H9 (cell line): Measurements from ENCODE around the gene KLK6. TPM values are rescaled to one million over a fixed set of nuclear protein-coding genes. Genes with fewer than 3 reads are reported as not detected.

ENCODE experiments used
- DNase-seq: peaks from one replicate; pipeline ENCODE4 v3.0.0-alpha.2; 2017
- H2AFZ ChIP-seq: one replicate; pipeline ENCODE4 v1.6.1; 2013; ENCODE audit warnings: mild to moderate bottlenecking, low read length, control low read depth, moderate library complexity
- H2AK5ac ChIP-seq: 2 replicates; pipeline ENCODE4 v1.6.1; 2013; ENCODE audit warnings: low read length, control low read depth, mixed read lengths; ENCODE audit not compliant: insufficient read length
- H2BK120ac ChIP-seq: one replicate; pipeline ENCODE4 v1.6.1; 2013; ENCODE audit warnings: low read depth, mild to moderate bottlenecking, low read length, control low read depth, inconsistent platforms; ENCODE audit not compliant: poor library complexity, severe bottlenecking
- H2BK12ac ChIP-seq: 2 replicates; pipeline ENCODE4 v1.6.1; 2013; ENCODE audit warnings: low read length, control low read depth, mixed read lengths, low read depth; ENCODE audit not compliant: insufficient read length
- H2BK15ac ChIP-seq: 2 replicates; pipeline ENCODE4 v1.6.1; 2013; ENCODE audit warnings: low read depth, low read length, control low read depth
- H2BK20ac ChIP-seq: one replicate; pipeline ENCODE4 v1.6.1; 2013; ENCODE audit warnings: low read depth, mild to moderate bottlenecking, low read length, control low read depth, inconsistent platforms; ENCODE audit not compliant: poor library complexity, severe bottlenecking
- H2BK5ac ChIP-seq: 2 replicates; pipeline ENCODE4 v1.6.1; 2013; ENCODE audit warnings: low read length, control low read depth, mixed read lengths; ENCODE audit not compliant: insufficient read length
- H3K14ac ChIP-seq: 2 replicates; pipeline ENCODE4 v1.6.1; 2013; ENCODE audit warnings: low read length, control low read depth; ENCODE audit not compliant: insufficient read depth
- H3K18ac ChIP-seq: 2 replicates; pipeline ENCODE4 v1.6.1; 2013; ENCODE audit warnings: low read depth, mild to moderate bottlenecking, mixed read lengths, low read length, control low read depth; ENCODE audit not compliant: insufficient read length
- H3K23ac ChIP-seq: 2 replicates; pipeline ENCODE4 v1.6.1; 2013; ENCODE audit warnings: low read length, control low read depth, mixed read lengths, low read depth; ENCODE audit not compliant: insufficient read length
- H3K23me2 ChIP-seq: 2 replicates; pipeline ENCODE4 v1.6.1; 2013; ENCODE audit warnings: low read depth, mild to moderate bottlenecking, mixed read lengths, low read length, control low read depth; ENCODE audit not compliant: insufficient read length, poor library complexity, severe bottlenecking
- H3K27ac ChIP-seq: 2 replicates; pipeline ENCODE4 v1.5.1; 2013; ENCODE audit warnings: low read length, control low read depth, mixed read lengths, low read depth; ENCODE audit not compliant: insufficient read length
- H3K27me3 ChIP-seq: 2 replicates; pipeline ENCODE4 v1.6.1; 2013; ENCODE audit warnings: low read length, control low read depth, inconsistent platforms; ENCODE audit not compliant: insufficient read depth
- H3K4ac ChIP-seq: 2 replicates; pipeline ENCODE4 v1.6.1; 2013; ENCODE audit warnings: low read depth, mild to moderate bottlenecking, control low read depth, inconsistent platforms, low read length, moderate library complexity
- H3K4me1 ChIP-seq: 2 replicates; pipeline ENCODE4 v1.6.1; 2013; ENCODE audit warnings: low read length, control low read depth, inconsistent platforms; ENCODE audit not compliant: insufficient read depth
- H3K4me2 ChIP-seq: 2 replicates; pipeline ENCODE4 v1.6.1; 2013; ENCODE audit warnings: low read length, control low read depth, mixed read lengths; ENCODE audit not compliant: insufficient read length, insufficient read depth
- H3K56ac ChIP-seq: 2 replicates; pipeline ENCODE4 v1.6.1; 2013; ENCODE audit warnings: low read depth, mild to moderate bottlenecking, mixed read lengths, low read length, control low read depth; ENCODE audit not compliant: insufficient read length
- H3K79me1 ChIP-seq: 2 replicates; pipeline ENCODE4 v1.6.1; 2013; ENCODE audit warnings: low read depth, mild to moderate bottlenecking, moderate library complexity, low read length, control low read depth, inconsistent platforms; ENCODE audit not compliant: insufficient read depth, poor library complexity, severe bottlenecking
- H3K79me2 ChIP-seq: 2 replicates; pipeline ENCODE4 v1.6.1; 2013; ENCODE audit warnings: low read length, control low read depth, inconsistent platforms; ENCODE audit not compliant: insufficient read depth
- H3K9ac ChIP-seq: 2 replicates; pipeline ENCODE4 v1.6.1; 2013; ENCODE audit warnings: low read length, control low read depth, mixed read lengths; ENCODE audit not compliant: insufficient read length; ENCODE audit errors: extremely low read depth
- H3K9me3 ChIP-seq: one replicate; pipeline ENCODE4 v1.6.1; 2013; ENCODE audit warnings: low read depth, low read length, inconsistent platforms; ENCODE audit not compliant: control insufficient read depth
- H3T11ph ChIP-seq: one replicate; pipeline ENCODE4 v1.6.1; 2013; ENCODE audit warnings: mild to moderate bottlenecking, low read length, control low read depth, inconsistent platforms
- H4K20me1 ChIP-seq: one replicate; pipeline ENCODE4 v1.6.1; 2013; ENCODE audit not compliant: control insufficient read depth, insufficient read length, insufficient read depth
- H4K5ac ChIP-seq: 2 replicates; pipeline ENCODE4 v1.6.1; 2013; ENCODE audit warnings: low read depth, mild to moderate bottlenecking, mixed read lengths, low read length, control low read depth; ENCODE audit not compliant: insufficient read length
- H4K8ac ChIP-seq: replicated peaks from 2 replicates; pipeline ENCODE4 v1.6.1; 2013; ENCODE audit warnings: low read length, control low read depth, mixed read lengths, low read depth; ENCODE audit not compliant: insufficient read length
- H4K91ac ChIP-seq: 2 replicates; pipeline ENCODE4 v1.6.1; 2013; ENCODE audit warnings: low read depth, mild to moderate bottlenecking, moderate library complexity, mixed read lengths, low read length, control low read depth; ENCODE audit not compliant: insufficient read length
- H3K27ac Mint-ChIP-seq, 3 experiments: 2 replicates in 2 of 3; 3 replicates in 1 of 3; pipeline ENCODE4 v1.8.0; 2020 to 2021; ENCODE audit warnings: mixed read lengths in 3 of 3, mild to moderate bottlenecking in 1 of 3, moderate library complexity in 1 of 3
- H3K27me3 Mint-ChIP-seq: 2 replicates; pipeline ENCODE4 v1.8.0; 2021; ENCODE audit warnings: low read depth, mild to moderate bottlenecking, moderate library complexity, mixed read lengths
- H3K36me3 Mint-ChIP-seq, 3 experiments: 2 replicates in 2 of 3; 3 replicates in 1 of 3; pipeline ENCODE4 v1.8.0; 2020 to 2021; ENCODE audit warnings: low read depth in 3 of 3, mixed read lengths in 3 of 3; ENCODE audit not compliant: insufficient read depth in 1 of 3
- H3K4me1 Mint-ChIP-seq, 2 experiments: 2 replicates each; pipeline ENCODE4 v1.8.0; 2020; ENCODE audit warnings: mixed read lengths in 2 of 2
- H3K4me3 Mint-ChIP-seq, 2 experiments: 2 replicates in 1 of 2; 3 replicates in 1 of 2; pipeline ENCODE4 v1.8.0; 2020 to 2021; ENCODE audit warnings: mild to moderate bottlenecking in 2 of 2, mixed read lengths in 2 of 2, moderate library complexity in 1 of 2
- H3K9me3 Mint-ChIP-seq, 2 experiments: 2 replicates in 1 of 2; 3 replicates in 1 of 2; pipeline ENCODE4 v1.8.0; 2020; ENCODE audit warnings: mild to moderate bottlenecking in 2 of 2, mixed read lengths in 2 of 2, moderate library complexity in 1 of 2
- WGBS: extraction: QIAGEN DNeasy Blood & Tissue Kit; methylation state at CpG from one replicate; pipeline ENCODE4 v1.1.7; 2013; ENCODE audit warnings: missing lambda C conversion rate, low lambda C conversion rate, mixed read lengths; ENCODE audit not compliant: insufficient read length; ENCODE audit errors: extremely low coverage; 5-methylcytosine and 5-hydroxymethylcytosine counted together
- total RNA-seq: library from RNA; stranded (reverse); gene quantifications from 2 replicates; pipeline ENCODE4 v1.2.1, GENCODE V29; 2021
- TF ChIP-seq, protein P1 (sequence below): fragments of 200-600 bp; sonication (generic); conservative IDR thresholded peaks from 3 replicates; pipeline ENCODE4 v1.8.0; 2021; ENCODE audit warnings: antibody characterized with exemption, mild to moderate bottlenecking

The KLK6 gene
- total RNA-seq, 1 experiment from 2014 or later: 2.6 TPM

DNA sequence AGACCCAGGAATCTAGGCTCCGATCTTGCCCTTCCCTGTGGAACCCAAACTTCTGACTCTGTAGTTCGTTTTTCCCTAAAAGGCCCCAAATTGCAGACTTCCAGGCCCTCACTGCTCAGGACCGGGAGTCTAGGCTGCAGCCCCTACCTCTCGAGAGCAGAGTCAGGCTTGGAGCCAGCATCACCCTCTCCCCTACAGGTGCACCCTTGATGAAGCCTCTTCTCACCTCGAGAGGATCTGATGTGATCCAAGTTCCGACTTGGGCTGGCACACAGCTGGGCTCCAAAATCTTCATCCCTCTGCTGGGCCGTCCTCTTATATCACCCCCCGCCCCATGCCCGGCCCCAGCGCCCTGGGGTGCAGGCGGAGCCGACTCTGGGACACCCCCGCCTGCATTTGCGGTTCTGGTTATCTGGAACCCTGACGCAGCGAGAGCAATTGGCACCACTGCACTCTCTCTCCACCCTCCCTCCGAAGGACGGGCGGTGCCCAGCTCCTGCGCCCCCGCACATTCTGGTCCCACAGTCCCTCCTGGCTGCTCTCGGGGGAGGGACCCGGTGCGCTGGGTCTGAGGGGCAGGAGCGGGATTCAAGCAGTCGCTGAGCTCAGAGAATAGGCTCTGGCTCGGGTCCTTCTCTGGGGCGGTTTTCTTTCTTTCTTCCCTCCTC, 14.4 kb upstream of the KLK6 start, which contains the start of gene KLK7:
TSS of gene KLK7 (minus strand) at position 293 of the 668 bp plus-strand sequence. CDS start 1,518 bp downstream, outside the sequence.
- H3K27ac Mint-ChIP-seq: no peak within 1 kb of the TSS
- H3K27me3 Mint-ChIP-seq: peaks cover 43% of the 10 kb centered on the region
- no peak for DNase-seq

More for the DNA sequence above, 14.4 kb upstream of the KLK6 start, which contains the start of gene KLK7:
- Histone ChIP-seq H3K4me1 (no peaks in the 10 kb centered on the region; the same call in 1 of the 2 replicates), H3K27me3 (no peaks in the 10 kb centered on the region), H4K5ac (no peak within 1 kb of the TSS), H3K23me2 (no peaks in the 10 kb centered on the region), H2BK5ac (no peak within 1 kb of the TSS), H3K4me2 (peak within 1 kb of the TSS; percentile 74), H3K79me1 (no peaks in the 10 kb centered on the region), H3K18ac (no peak within 1 kb of the TSS), H4K91ac (no peak within 1 kb of the TSS), H3K56ac (no peak within 1 kb of the TSS), H3K27ac (no peak within 1 kb of the TSS), H3K79me2 (no peaks in the 10 kb centered on the region), H2AK5ac (no peak within 1 kb of the TSS), H3K14ac (peak within 1 kb of the TSS; percentile 57; the same call in 1 of the 2 replicates), H2BK20ac (no peak within 1 kb of the TSS), H2BK12ac (no peak within 1 kb of the TSS), H3K4ac (no peak within 1 kb of the TSS), H3K9me3 (no peaks in the 10 kb centered on the region), H2AFZ (no peak within 1 kb of the TSS), H2BK15ac (no peak within 1 kb of the TSS), H2BK120ac (no peak within 1 kb of the TSS), H3K23ac (no peak within 1 kb of the TSS), H4K8ac (no peak within 1 kb of the TSS), H3T11ph (no peak within 1 kb of the TSS), H3K9ac (no peak within 1 kb of the TSS), H4K20me1 (no peaks in the 10 kb centered on the region)
- Mint-ChIP-seq H3K4me1 (peaks cover 15 to 24% of the 10 kb centered on the region in 2 experiments), H3K4me3 (peak within 1 kb of the TSS in 1 of 2 experiments; percentile 41; a peak in 3 of 5 replicates), H3K9me3 (no peaks in the 10 kb centered on the region), H3K36me3 (no peaks in the 10 kb centered on the region)
- TF ChIP-seq, protein P1, sequence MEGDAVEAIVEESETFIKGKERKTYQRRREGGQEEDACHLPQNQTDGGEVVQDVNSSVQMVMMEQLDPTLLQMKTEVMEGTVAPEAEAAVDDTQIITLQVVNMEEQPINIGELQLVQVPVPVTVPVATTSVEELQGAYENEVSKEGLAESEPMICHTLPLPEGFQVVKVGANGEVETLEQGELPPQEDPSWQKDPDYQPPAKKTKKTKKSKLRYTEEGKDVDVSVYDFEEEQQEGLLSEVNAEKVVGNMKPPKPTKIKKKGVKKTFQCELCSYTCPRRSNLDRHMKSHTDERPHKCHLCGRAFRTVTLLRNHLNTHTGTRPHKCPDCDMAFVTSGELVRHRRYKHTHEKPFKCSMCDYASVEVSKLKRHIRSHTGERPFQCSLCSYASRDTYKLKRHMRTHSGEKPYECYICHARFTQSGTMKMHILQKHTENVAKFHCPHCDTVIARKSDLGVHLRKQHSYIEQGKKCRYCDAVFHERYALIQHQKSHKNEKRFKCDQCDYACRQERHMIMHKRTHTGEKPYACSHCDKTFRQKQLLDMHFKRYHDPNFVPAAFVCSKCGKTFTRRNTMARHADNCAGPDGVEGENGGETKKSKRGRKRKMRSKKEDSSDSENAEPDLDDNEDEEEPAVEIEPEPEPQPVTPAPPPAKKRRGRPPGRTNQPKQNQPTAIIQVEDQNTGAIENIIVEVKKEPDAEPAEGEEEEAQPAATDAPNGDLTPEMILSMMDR: no peak
- no CpG with 5 or more reads among the region's 28 CpGs for WGBS
